Hepatic stellate cell (primary cell): ENCODE results near the gene SPIN4.
A peak's percentile ranks its signal among the peaks of the same experiment; 100 is the strongest.
"Not testable (repeated sequence)": the region's sequence is repeated elsewhere in the genome, so short reads cannot be mapped to it uniquely, and the experiment has no call there.

ENCODE experiments used
- DNase-seq: peaks from one replicate; pipeline ENCODE4 v3.0.0; 2011; ENCODE audit warnings: low spot score

Gene SPIN4

GRCh38 chrX:63350941-63351616 is at the start of gene SPIN4:
TSS of gene SPIN4 (minus strand) at chrX:63351332. CDS start at chrX:63350819, 513 bp downstream.
- DNase-seq: peak; percentile 74

DNA sequence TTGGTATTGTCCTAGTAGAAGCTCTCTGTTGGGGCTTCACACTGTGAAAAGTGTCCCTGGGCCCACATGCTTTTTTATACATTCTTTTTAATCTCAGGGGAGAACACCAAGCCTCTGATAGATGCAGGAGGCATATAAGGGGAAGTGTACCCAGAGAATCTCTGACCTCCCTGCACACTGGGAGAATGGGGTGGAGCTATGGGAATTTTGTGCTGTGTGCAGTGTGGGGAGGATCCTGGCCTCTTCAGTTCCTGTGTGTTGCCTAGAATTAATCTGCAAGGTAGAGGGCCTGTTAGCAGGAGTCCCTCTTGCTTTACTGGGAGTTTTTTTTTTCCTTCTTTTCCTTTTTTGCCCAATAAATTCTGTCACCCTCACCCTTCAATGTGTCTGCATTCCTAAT is 49.2 kb upstream of the SPIN4 start:
- no peak for DNase-seq

DNA sequence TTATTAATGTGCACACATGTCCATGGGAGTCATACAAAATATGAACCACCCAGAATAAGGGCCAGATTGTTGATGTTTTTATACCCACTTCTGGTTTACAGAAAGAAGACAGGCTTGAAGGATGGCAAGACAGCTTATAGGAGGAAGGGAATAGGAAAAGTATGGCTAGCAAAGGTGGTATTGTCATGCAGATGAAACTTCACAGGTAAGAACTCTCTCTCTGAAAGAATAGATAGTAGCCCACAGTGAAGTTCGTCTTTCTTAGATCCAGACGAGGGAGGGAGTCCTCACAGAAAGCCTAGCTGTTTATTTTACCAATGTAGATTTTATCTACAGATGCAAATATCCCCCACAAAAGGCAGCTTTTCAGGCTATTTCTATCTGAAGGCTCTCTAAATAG is 43.7 kb upstream of the SPIN4 start:
- DNase-seq: no peak

DNA sequence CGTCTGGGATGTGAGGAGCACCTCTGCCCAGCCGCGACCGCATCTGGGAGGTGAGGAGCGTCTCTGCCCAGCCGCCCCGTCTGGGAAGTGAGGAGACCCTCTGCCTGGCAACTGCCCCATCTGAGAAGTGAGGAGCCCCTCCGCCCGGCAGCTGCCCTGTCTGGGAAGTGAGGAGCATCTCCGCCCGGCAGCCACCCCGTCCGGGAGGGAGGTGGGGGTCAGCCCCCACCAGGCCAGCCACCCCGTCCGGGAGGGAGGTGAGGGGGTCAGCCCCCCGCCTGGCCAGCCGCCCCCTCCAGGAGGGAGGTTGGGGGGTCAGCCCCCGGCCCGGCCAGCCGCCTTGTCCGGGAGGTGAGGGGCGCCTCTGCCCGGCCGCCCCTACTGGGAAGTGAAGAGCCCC is 42.0 kb upstream of the SPIN4 start:
- DNase-seq: not testable (repeated sequence)

GRCh38 chrX:63387411-63387810 is 36.3 kb upstream of the SPIN4 start:
- no peak for DNase-seq

GRCh38 chrX:63384263-63384662 is 33.1 kb upstream of the SPIN4 start:
- DNase-seq: not testable (repeated sequence)

DNA sequence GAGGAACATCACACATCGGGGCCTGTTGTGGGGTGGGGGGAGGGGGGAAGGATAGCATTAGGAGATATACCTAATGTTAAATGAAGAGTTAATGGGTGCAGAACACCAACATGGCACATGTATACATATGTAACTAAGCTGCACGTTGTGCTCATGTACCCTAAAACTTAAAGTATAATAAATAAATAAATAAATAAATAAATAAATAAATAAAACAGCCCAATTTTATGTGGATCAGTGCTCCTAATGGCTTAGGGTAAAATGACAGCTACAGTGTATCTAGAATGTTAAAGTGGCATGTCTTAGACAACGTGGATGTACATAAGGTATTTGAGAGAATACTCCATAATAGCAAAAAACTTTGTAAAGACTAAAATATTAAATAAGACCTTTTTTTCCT is 21.9 kb upstream of the SPIN4 start:
- not testable (repeated sequence) for DNase-seq

GRCh38 chrX:63367699-63368098 is 16.6 kb upstream of the SPIN4 start:
- not testable (repeated sequence) for DNase-seq

DNA sequence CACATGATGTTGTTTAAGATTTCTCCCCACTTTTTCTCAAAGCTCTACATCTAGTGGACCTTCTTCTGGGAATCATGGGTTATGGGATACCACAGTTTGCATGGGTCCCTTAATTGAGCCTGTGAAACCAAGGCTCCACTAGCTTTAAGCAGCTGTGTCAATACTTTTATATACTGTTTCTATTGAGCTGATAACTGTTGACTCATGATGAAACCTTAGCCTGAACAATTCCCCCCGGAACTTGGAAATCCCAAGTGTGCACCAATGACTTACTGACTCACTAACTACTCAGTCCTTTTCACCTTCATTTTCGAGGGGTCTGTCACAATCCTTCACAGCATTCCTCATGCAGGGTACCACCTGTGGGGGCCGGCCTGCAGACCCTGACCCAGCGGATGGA is 12.7 kb upstream of the SPIN4 start:
- no peak for DNase-seq

- DNase-seq: no peak
These were observed 10.4 kb upstream of the SPIN4 start for GRCh38 chrX:63361494-63361893.

GRCh38 chrX:63354484-63354883 is 3.4 kb upstream of the SPIN4 start:
- no peak for DNase-seq

DNA sequence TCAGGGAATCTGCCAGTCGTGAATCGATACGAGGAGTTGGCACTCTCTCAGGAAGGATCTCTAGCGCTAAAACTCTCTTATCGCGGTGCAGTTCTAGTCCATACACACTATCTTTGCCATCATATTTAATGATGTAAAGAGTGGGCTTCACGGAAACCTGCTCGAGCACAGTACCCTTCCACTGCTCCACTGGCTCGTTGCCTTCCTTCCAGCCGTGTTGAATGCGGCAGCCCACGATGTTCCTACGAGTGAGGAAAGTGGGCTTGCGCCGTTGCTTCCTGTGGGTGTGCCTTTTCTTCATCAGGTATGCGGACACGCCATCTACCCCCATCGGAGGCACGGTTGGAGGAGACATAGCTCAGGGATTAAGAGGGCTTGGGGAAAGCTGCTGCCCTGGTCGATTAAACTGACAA is 661 bp downstream of the SPIN4 start:
- DNase-seq: no peak

DNA sequence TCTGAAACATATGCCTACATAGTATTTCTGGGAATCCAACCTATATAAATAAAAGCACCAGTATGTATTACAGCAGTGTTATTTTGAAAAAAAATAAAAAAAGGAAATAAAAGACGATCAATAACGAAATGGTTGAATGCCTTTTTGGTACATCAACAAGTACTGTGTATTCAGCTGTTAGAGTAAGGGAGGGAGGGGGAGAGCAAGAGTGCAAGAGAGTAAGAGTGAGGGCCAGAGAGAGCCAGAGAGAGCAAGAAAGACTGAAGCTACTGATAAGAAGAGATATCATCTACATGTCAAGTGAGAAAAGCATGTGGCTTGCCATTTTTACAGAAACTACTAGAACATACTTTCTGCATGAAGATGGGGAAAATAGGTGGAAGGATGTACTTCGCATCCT is 1.8 kb downstream of the SPIN4 start:
- no peak for DNase-seq

GRCh38 chrX:63330681-63331080 is 20.5 kb downstream of the SPIN4 start:
- no peak for DNase-seq

- DNase-seq: peak; percentile 4
These were observed 23.3 kb downstream of the SPIN4 start for GRCh38 chrX:63327788-63328187.

DNA sequence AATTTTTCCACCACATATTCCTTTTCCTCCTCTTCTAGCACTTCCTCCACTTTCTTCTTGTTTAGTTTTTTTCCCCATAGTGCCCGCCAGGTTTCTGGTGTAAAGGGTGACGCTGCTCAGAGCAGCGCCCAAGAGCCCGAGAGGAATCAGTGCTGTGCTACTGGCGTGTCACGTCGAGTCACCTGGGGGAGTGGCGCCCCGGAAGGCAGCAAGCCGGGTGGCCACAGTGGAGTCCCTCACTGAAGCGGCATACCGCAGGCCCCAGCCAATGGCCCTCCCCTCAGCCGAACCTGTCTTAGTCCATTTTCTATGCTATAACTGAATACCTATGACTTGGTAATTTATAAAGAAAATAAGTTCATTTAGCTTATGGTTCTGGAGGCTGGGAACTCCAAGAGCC is 51.5 kb downstream of the SPIN4 start:
- no peak for DNase-seq
